H9 (cell line): ENCODE results near the gene MYADM. TPM values are rescaled to one million over a fixed set of nuclear protein-coding genes. Genes with fewer than 3 reads are reported as not detected.

Experiments
- DNase-seq: peaks from one replicate; pipeline ENCODE4 v3.0.0-alpha.2; 2017
- H2AFZ ChIP-seq: one replicate; pipeline ENCODE4 v1.6.1; 2013; ENCODE audit warnings: mild to moderate bottlenecking, low read length, control low read depth, moderate library complexity
- H2AK5ac ChIP-seq: 2 replicates; pipeline ENCODE4 v1.6.1; 2013; ENCODE audit warnings: low read length, control low read depth, mixed read lengths; ENCODE audit not compliant: insufficient read length
- H2BK120ac ChIP-seq: one replicate; pipeline ENCODE4 v1.6.1; 2013; ENCODE audit warnings: low read depth, mild to moderate bottlenecking, low read length, control low read depth, inconsistent platforms; ENCODE audit not compliant: poor library complexity, severe bottlenecking
- H2BK12ac ChIP-seq: 2 replicates; pipeline ENCODE4 v1.6.1; 2013; ENCODE audit warnings: low read length, control low read depth, mixed read lengths, low read depth; ENCODE audit not compliant: insufficient read length
- H2BK15ac ChIP-seq: 2 replicates; pipeline ENCODE4 v1.6.1; 2013; ENCODE audit warnings: low read depth, low read length, control low read depth
- H2BK20ac ChIP-seq: one replicate; pipeline ENCODE4 v1.6.1; 2013; ENCODE audit warnings: low read depth, mild to moderate bottlenecking, low read length, control low read depth, inconsistent platforms; ENCODE audit not compliant: poor library complexity, severe bottlenecking
- H2BK5ac ChIP-seq: 2 replicates; pipeline ENCODE4 v1.6.1; 2013; ENCODE audit warnings: low read length, control low read depth, mixed read lengths; ENCODE audit not compliant: insufficient read length
- H3K14ac ChIP-seq: 2 replicates; pipeline ENCODE4 v1.6.1; 2013; ENCODE audit warnings: low read length, control low read depth; ENCODE audit not compliant: insufficient read depth
- H3K18ac ChIP-seq: 2 replicates; pipeline ENCODE4 v1.6.1; 2013; ENCODE audit warnings: low read depth, mild to moderate bottlenecking, mixed read lengths, low read length, control low read depth; ENCODE audit not compliant: insufficient read length
- H3K23ac ChIP-seq: 2 replicates; pipeline ENCODE4 v1.6.1; 2013; ENCODE audit warnings: low read length, control low read depth, mixed read lengths, low read depth; ENCODE audit not compliant: insufficient read length
- H3K23me2 ChIP-seq: 2 replicates; pipeline ENCODE4 v1.6.1; 2013; ENCODE audit warnings: low read depth, mild to moderate bottlenecking, mixed read lengths, low read length, control low read depth; ENCODE audit not compliant: insufficient read length, poor library complexity, severe bottlenecking
- H3K27ac ChIP-seq: 2 replicates; pipeline ENCODE4 v1.5.1; 2013; ENCODE audit warnings: low read length, control low read depth, mixed read lengths, low read depth; ENCODE audit not compliant: insufficient read length
- H3K27me3 ChIP-seq: 2 replicates; pipeline ENCODE4 v1.6.1; 2013; ENCODE audit warnings: low read length, control low read depth, inconsistent platforms; ENCODE audit not compliant: insufficient read depth
- H3K4ac ChIP-seq: 2 replicates; pipeline ENCODE4 v1.6.1; 2013; ENCODE audit warnings: low read depth, mild to moderate bottlenecking, control low read depth, inconsistent platforms, low read length, moderate library complexity
- H3K4me1 ChIP-seq: 2 replicates; pipeline ENCODE4 v1.6.1; 2013; ENCODE audit warnings: low read length, control low read depth, inconsistent platforms; ENCODE audit not compliant: insufficient read depth
- H3K4me2 ChIP-seq: 2 replicates; pipeline ENCODE4 v1.6.1; 2013; ENCODE audit warnings: low read length, control low read depth, mixed read lengths; ENCODE audit not compliant: insufficient read length, insufficient read depth
- H3K56ac ChIP-seq: 2 replicates; pipeline ENCODE4 v1.6.1; 2013; ENCODE audit warnings: low read depth, mild to moderate bottlenecking, mixed read lengths, low read length, control low read depth; ENCODE audit not compliant: insufficient read length
- H3K79me1 ChIP-seq: 2 replicates; pipeline ENCODE4 v1.6.1; 2013; ENCODE audit warnings: low read depth, mild to moderate bottlenecking, moderate library complexity, low read length, control low read depth, inconsistent platforms; ENCODE audit not compliant: insufficient read depth, poor library complexity, severe bottlenecking
- H3K79me2 ChIP-seq: 2 replicates; pipeline ENCODE4 v1.6.1; 2013; ENCODE audit warnings: low read length, control low read depth, inconsistent platforms; ENCODE audit not compliant: insufficient read depth
- H3K9ac ChIP-seq: 2 replicates; pipeline ENCODE4 v1.6.1; 2013; ENCODE audit warnings: low read length, control low read depth, mixed read lengths; ENCODE audit not compliant: insufficient read length; ENCODE audit errors: extremely low read depth
- H3K9me3 ChIP-seq: one replicate; pipeline ENCODE4 v1.6.1; 2013; ENCODE audit warnings: low read depth, low read length, inconsistent platforms; ENCODE audit not compliant: control insufficient read depth
- H3T11ph ChIP-seq: one replicate; pipeline ENCODE4 v1.6.1; 2013; ENCODE audit warnings: mild to moderate bottlenecking, low read length, control low read depth, inconsistent platforms
- H4K20me1 ChIP-seq: one replicate; pipeline ENCODE4 v1.6.1; 2013; ENCODE audit not compliant: control insufficient read depth, insufficient read length, insufficient read depth
- H4K5ac ChIP-seq: 2 replicates; pipeline ENCODE4 v1.6.1; 2013; ENCODE audit warnings: low read depth, mild to moderate bottlenecking, mixed read lengths, low read length, control low read depth; ENCODE audit not compliant: insufficient read length
- H4K8ac ChIP-seq: replicated peaks from 2 replicates; pipeline ENCODE4 v1.6.1; 2013; ENCODE audit warnings: low read length, control low read depth, mixed read lengths, low read depth; ENCODE audit not compliant: insufficient read length
- H4K91ac ChIP-seq: 2 replicates; pipeline ENCODE4 v1.6.1; 2013; ENCODE audit warnings: low read depth, mild to moderate bottlenecking, moderate library complexity, mixed read lengths, low read length, control low read depth; ENCODE audit not compliant: insufficient read length
- H3K27ac Mint-ChIP-seq, 3 experiments: 2 replicates in 2 of 3; 3 replicates in 1 of 3; pipeline ENCODE4 v1.8.0; 2020 to 2021; ENCODE audit warnings: mixed read lengths in 3 of 3, mild to moderate bottlenecking in 1 of 3, moderate library complexity in 1 of 3
- H3K27me3 Mint-ChIP-seq: 2 replicates; pipeline ENCODE4 v1.8.0; 2021; ENCODE audit warnings: low read depth, mild to moderate bottlenecking, moderate library complexity, mixed read lengths
- H3K36me3 Mint-ChIP-seq, 3 experiments: 2 replicates in 2 of 3; 3 replicates in 1 of 3; pipeline ENCODE4 v1.8.0; 2020 to 2021; ENCODE audit warnings: low read depth in 3 of 3, mixed read lengths in 3 of 3; ENCODE audit not compliant: insufficient read depth in 1 of 3
- H3K4me1 Mint-ChIP-seq, 2 experiments: 2 replicates each; pipeline ENCODE4 v1.8.0; 2020; ENCODE audit warnings: mixed read lengths in 2 of 2
- H3K4me3 Mint-ChIP-seq, 2 experiments: 2 replicates in 1 of 2; 3 replicates in 1 of 2; pipeline ENCODE4 v1.8.0; 2020 to 2021; ENCODE audit warnings: mild to moderate bottlenecking in 2 of 2, mixed read lengths in 2 of 2, moderate library complexity in 1 of 2
- H3K9me3 Mint-ChIP-seq, 2 experiments: 2 replicates in 1 of 2; 3 replicates in 1 of 2; pipeline ENCODE4 v1.8.0; 2020; ENCODE audit warnings: mild to moderate bottlenecking in 2 of 2, mixed read lengths in 2 of 2, moderate library complexity in 1 of 2
- CTCF ChIP-seq: fragments of 200-600 bp; sonication (generic); conservative IDR thresholded peaks from 3 replicates; pipeline ENCODE4 v1.8.0; 2021; ENCODE audit warnings: antibody characterized with exemption, mild to moderate bottlenecking
- WGBS: extraction: QIAGEN DNeasy Blood & Tissue Kit; methylation state at CpG from one replicate; pipeline ENCODE4 v1.1.7; 2013; ENCODE audit warnings: missing lambda C conversion rate, low lambda C conversion rate, mixed read lengths; ENCODE audit not compliant: insufficient read length; ENCODE audit errors: extremely low coverage; 5-methylcytosine and 5-hydroxymethylcytosine counted together
- total RNA-seq: library from RNA; stranded (reverse); gene quantifications from 2 replicates; pipeline ENCODE4 v1.2.1, GENCODE V29; 2021

Gene MYADM
- total RNA-seq, 1 experiment from 2014 or later = 116 TPM

- peak overlapping the region in 1 of 3 experiments; percentile 73; a peak in 2 of 7 replicates for H3K27ac Mint-ChIP-seq
- H3K4me3 Mint-ChIP-seq = no peak overlapping the region
- Histone ChIP-seq H3K4me2 (no peak overlapping the region), H3K9me3 (no peaks in the 10 kb centered on the region), H3K23ac (no peak overlapping the region), H4K5ac (no peak overlapping the region), H2BK120ac (no peak overlapping the region), H3K14ac (no peak overlapping the region), H3T11ph (no peak overlapping the region), H3K4me1 (peaks cover 6% of the 10 kb centered on the region; the same call in 1 of the 2 replicates), H3K27ac (no peak overlapping the region), H2BK12ac (peak overlapping the region; percentile 12), H2BK15ac (no peak overlapping the region), H3K79me1 (no peaks in the 10 kb centered on the region), H4K8ac (no peak overlapping the region), H2BK5ac (no peak overlapping the region), H3K56ac (no peak overlapping the region), H3K4ac (no peak overlapping the region; the same call in 1 of the 2 replicates), H3K9ac (no peak overlapping the region), H2AFZ (no peak overlapping the region), H2AK5ac (no peak overlapping the region), H3K23me2 (peaks cover 6% of the 10 kb centered on the region), H4K20me1 (no peaks in the 10 kb centered on the region), H3K79me2 (no peaks in the 10 kb centered on the region), H4K91ac (no peak overlapping the region), H2BK20ac (no peak overlapping the region), H3K18ac (no peak overlapping the region), H3K27me3 (no peaks in the 10 kb centered on the region)
- peaks cover 36 to 48% of the 10 kb centered on the region in 2 experiments for H3K4me1 Mint-ChIP-seq
- H3K27me3 Mint-ChIP-seq = peaks cover 30% of the 10 kb centered on the region
- no CpG with 5 or more reads among the region's 27 CpGs for WGBS
- DNase-seq = no peak
- TF ChIP-seq CTCF = no peak
- no peaks in the 10 kb centered on the region; a peak in 1 of 5 replicates for H3K9me3 Mint-ChIP-seq
- peaks cover 10 to 13% (median 10%) of the 10 kb centered on the region in 3 experiments; a peak in 6 of 7 replicates for H3K36me3 Mint-ChIP-seq
These were observed 32.6 kb downstream of the MYADM start for GRCh38 chr19:53900191-53900860.
